Right lobe of liver (tissue), 6 donors: ENCODE results near the gene MYBL2. TPM values are rescaled to one million over a fixed set of nuclear protein-coding genes. Genes with fewer than 3 reads are reported as not detected.

Experiments used
- ATAC-seq, 4 donors: fragments of 200-7000 bp; cut with Tn5 transposase; one replicate each; pipeline ENCODE4 v1.9.1; 2020; ENCODE audit warnings: mild to moderate bottlenecking in 4 of 4, moderate library complexity in 4 of 4
- DNase-seq, 3 donors: peaks; one replicate each; pipeline ENCODE4 v3.0.0-alpha.2; 2020
- H3K27ac ChIP-seq, 3 donors: fragments of 200-600 bp; one replicate each; pipeline ENCODE4 v1.8.0; 2022
- H3K27me3 ChIP-seq, 2 donors: fragments of 200-600 bp; one replicate each; pipeline ENCODE4 v1.8.0; 2022
- H3K36me3 ChIP-seq, 4 donors: fragments of 200-600 bp; sonication (generic) in 1 of 4; one replicate each; pipeline versions ENCODE4 v1.5.1 to v1.8.0; 2017 to 2022; ENCODE audit warnings: control low read depth in 1 of 4
- H3K4me1 ChIP-seq, 4 donors: fragments of 200-600 bp; sonication (generic) in 1 of 4; one replicate each; pipeline versions ENCODE4 v1.5.1 to v1.8.0; 2017 to 2022; ENCODE audit warnings: control low read depth in 1 of 4
- H3K4me3 ChIP-seq, 3 donors: fragments of 200-600 bp; one replicate each; pipeline ENCODE4 v1.8.0; 2022
- H3K9me3 ChIP-seq, 4 donors: fragments of 200-600 bp; sonication (generic) in 1 of 4; one replicate each; pipeline versions ENCODE4 v1.5.1 to v1.8.0; 2017 to 2022; ENCODE audit warnings: control low read depth in 1 of 4
- CTCF ChIP-seq, 4 donors: fragments of 200-600 bp in 3 of 4; fragments of 450-650 bp in 1 of 4; IDR thresholded peaks; one replicate each; pipeline versions ENCODE4 v1.5.1 to v1.8.0; 2016 to 2022; ENCODE audit warnings: antibody characterized with exemption in 4 of 4, mild to moderate bottlenecking in 2 of 4
- POLR2A ChIP-seq: fragments of 450-650 bp; IDR thresholded peaks from one replicate; pipeline ENCODE4 v1.6.1; 2017; ENCODE audit warnings: antibody characterized with exemption, mild to moderate bottlenecking
- WGBS: methylation state at CpG from one replicate; pipeline ENCODE4 v1.1.6; 2018; ENCODE audit warnings: low coverage, low lambda C conversion rate; ENCODE audit not compliant: insufficient coverage; ENCODE audit errors: missing lambda C conversion rate; 5-methylcytosine and 5-hydroxymethylcytosine counted together
- intact Hi-C, 2 donors: fragments of 100-400 bp; cut with DNase I; formaldehyde crosslinking; loops; one replicate each; pipeline versions ENCODE4 v1.11.2 to v1.14.1; 2022
- total RNA-seq, 6 experiments: library from RNA; depleted of rRNA in 2 of 6; stranded (reverse); fragments of >200 nt in 2 of 6; fragmentation: NEBNext Ultra II Directional in 3 of 6; extraction: Animal tissue kit (Norgen Biotek cat#: 25700) in 3 of 6; gene quantifications; one replicate each; pipeline versions ENCODE4 v1.1.0 to v1.2.4, GENCODE V29; 2016 to 2023
- donor health status: DM: no; HTN: yes; CAD: no.
- donor health status: DM: no; HTN: no; CAD: no.
- donor health status: DM: no; HTN: no; CAD: no.
- donor health status: DM: no; HTN: yes; CAD: no.
- donor health status: DM: no; HTN: yes; CAD: no.

Gene MYBL2
- total RNA-seq, 6 experiments from 2014 or later = 0.44 to 3.5 (median 1.8) TPM; not detected in 1

DNA sequence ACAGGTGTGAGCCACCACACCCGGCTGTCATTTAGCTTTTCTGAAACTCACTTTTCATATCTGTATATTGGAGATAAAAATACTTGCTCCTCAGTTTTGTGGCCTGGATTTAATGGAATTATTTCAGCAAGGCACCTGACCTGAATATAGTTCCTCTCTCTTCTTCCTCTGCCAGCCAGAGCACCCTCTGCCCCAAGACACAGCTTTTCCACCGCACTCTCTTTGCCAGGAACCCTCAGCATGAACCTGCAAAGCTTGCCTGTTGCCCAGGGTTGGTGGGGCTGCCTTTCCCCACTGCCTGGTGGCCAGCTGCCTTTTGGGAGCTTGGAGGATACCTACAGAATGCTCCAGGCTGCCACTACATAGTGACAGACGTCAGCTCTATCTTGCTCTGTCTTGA lies 56.8 kb downstream of the MYBL2 start:
- intact Hi-C loops = no loop called here
- DNase-seq (no peak), ATAC-seq (no peak)
- 80% methylated on average over 2 of the region's 3 CpGs for WGBS
- no peaks in the 10 kb centered on the region for H3K9me3 ChIP-seq
- H3K27me3 ChIP-seq = no peaks in the 10 kb centered on the region
- no peak for TF ChIP-seq CTCF (IDR thresholded peaks at IDR 0.05)
- no peak for TF ChIP-seq POLR2A
- no peaks in the 10 kb centered on the region for H3K36me3 ChIP-seq
- H3K27ac ChIP-seq = no peak overlapping the region
- H3K4me1 ChIP-seq = peaks cover 0 to 16% (median 5%) of the 10 kb centered on the region in 4 donors
- H3K4me3 ChIP-seq = no peak overlapping the region

- TF ChIP-seq CTCF (IDR thresholded peaks at IDR 0.05) (no peak), POLR2A (no peak)
- WGBS = 58% methylated on average over 4 of the region's 5 CpGs
- DNase-seq (no peak), ATAC-seq (no peak)
- Histone ChIP-seq H3K9me3 (no peaks in the 10 kb centered on the region), H3K27me3 (no peaks in the 10 kb centered on the region), H3K4me1 (peaks cover 0 to 16% (median 5%) of the 10 kb centered on the region in 4 donors), H3K36me3 (no peaks in the 10 kb centered on the region), H3K4me3 (no peak overlapping the region), H3K27ac (no peak overlapping the region)
- intact Hi-C loops = no loop called here
Observed at GRCh38 chr20:43724383-43724782, 57.5 kb downstream of the MYBL2 start.

- Histone ChIP-seq H3K4me3 (no peak overlapping the region), H3K27me3 (no peaks in the 10 kb centered on the region), H3K9me3 (no peaks in the 10 kb centered on the region), H3K36me3 (no peaks in the 10 kb centered on the region), H3K4me1 (peaks cover 0 to 16% (median 5%) of the 10 kb centered on the region in 4 donors), H3K27ac (peak overlapping the region in 1 of 3 donors; percentile 47)
- peak; percentile 6 to 55 (median 32) for ATAC-seq
- intact Hi-C loops = no loop called here
- 75% methylated on average over 2 of the region's 2 CpGs for WGBS
- TF ChIP-seq POLR2A (no peak), CTCF (IDR thresholded peaks at IDR 0.05) (no peak)
- DNase-seq = no peak
Observed at GRCh38 chr20:43725666-43726065, 58.8 kb downstream of the MYBL2 start.

DNA sequence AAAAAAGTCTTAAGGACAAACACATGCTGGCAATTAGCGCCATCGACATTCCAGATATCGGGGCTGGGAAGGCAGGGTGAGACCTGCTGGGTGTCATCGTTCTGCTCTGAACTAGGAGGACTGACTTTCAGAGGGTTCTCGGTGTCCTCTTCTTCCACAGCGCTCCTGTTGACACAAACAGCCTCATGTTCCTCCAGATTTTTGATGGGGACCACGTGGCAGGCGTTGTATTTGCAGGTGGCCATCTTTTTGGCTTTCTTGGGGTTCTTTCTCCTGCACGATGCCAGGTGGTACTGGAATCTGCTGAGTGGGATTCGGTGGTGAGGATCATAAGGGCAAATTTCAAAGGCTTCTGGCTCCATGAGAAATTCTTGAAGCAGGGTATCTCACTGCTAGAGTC lies 59.4 kb downstream of the MYBL2 start:
- intact Hi-C loops = no loop called here
- no peak for ATAC-seq
- Histone ChIP-seq H3K4me3 (no peak overlapping the region), H3K27ac (no peak overlapping the region), H3K4me1 (peaks cover 0 to 16% (median 5%) of the 10 kb centered on the region in 4 donors), H3K9me3 (no peaks in the 10 kb centered on the region), H3K27me3 (no peaks in the 10 kb centered on the region), H3K36me3 (no peaks in the 10 kb centered on the region)
- TF ChIP-seq CTCF (IDR thresholded peaks at IDR 0.05) (no peak), POLR2A (no peak)
- WGBS = 87% methylated on average over 10 of the region's 10 CpGs
- no peak for DNase-seq
